Caco-2 (cell line): ENCODE measurements around the gene SUV39H1. TPM values are rescaled to one million over a fixed set of nuclear protein-coding genes. Genes with fewer than 3 reads are reported as not detected.
A peak's percentile ranks its signal among the peaks of the same experiment; 100 is the strongest.

Experiments
- BruUV-seq: library from RNA; stranded (reverse); fragments of 400-500 nt; replicated peaks from 2 replicates; lab custom pipeline; 2021; lab: Mats Ljungman, UMichigan
- CTCF ChIA-PET: fragments of 300-600 bp; sonication (Branson Sonifier 250); formaldehyde crosslinking; loops from one replicate; lab custom pipeline; 2022; ENCODE audit warnings: antibody characterized with exemption; lab: Charles Lee
- POLR2A ChIA-PET: fragments of 300-600 bp; sonication (Branson Sonifier 250); formaldehyde crosslinking; loops from one replicate; lab custom pipeline; 2022; ENCODE audit warnings: antibody characterized with exemption; lab: Charles Lee
- DNase-seq, 2 experiments: peaks; one replicate each; pipeline versions ENCODE4 v3.0.0 to v3.0.0-alpha.2; 2020 to 2022
- H3K27me3 ChIP-seq: replicated peaks from 2 replicates; pipeline ENCODE4 v1.6.0; 2011; ENCODE audit warnings: low read length; ENCODE audit not compliant: control insufficient read depth, insufficient read depth
- H3K36me3 ChIP-seq: 2 replicates; pipeline ENCODE4 v1.5.1; 2011; ENCODE audit warnings: low read length; ENCODE audit not compliant: control insufficient read depth, insufficient read depth
- H3K4me1 ChIP-seq: fragments of 250-450 bp; sonication (Bioruptor Pico); 2 replicates; pipeline ENCODE4 v1.5.1; 2020; ENCODE audit warnings: mild to moderate bottlenecking
- H3K4me3 ChIP-seq: 2 replicates; pipeline ENCODE4 v1.5.1; 2011; ENCODE audit warnings: low read depth, mild to moderate bottlenecking, control low read depth, low read length
- H3K9me3 ChIP-seq: fragments of 250-450 bp; sonication (Bioruptor Pico); 2 replicates; pipeline ENCODE4 v1.5.1; 2020; ENCODE audit warnings: mild to moderate bottlenecking, moderate library complexity
- H3K27ac Mint-ChIP-seq: one replicate; pipeline ENCODE4 v1.8.0; 2022; ENCODE audit warnings: mixed read lengths; ENCODE audit not compliant: unreplicated experiment
- H3K27me3 Mint-ChIP-seq: one replicate; pipeline ENCODE4 v1.8.0; 2022; ENCODE audit warnings: mixed read lengths; ENCODE audit not compliant: insufficient read depth, unreplicated experiment
- H3K36me3 Mint-ChIP-seq: one replicate; pipeline ENCODE4 v1.8.0; 2022; ENCODE audit warnings: mild to moderate bottlenecking, mixed read lengths; ENCODE audit not compliant: insufficient read depth, unreplicated experiment
- H3K4me1 Mint-ChIP-seq: one replicate; pipeline ENCODE4 v1.8.0; 2022; ENCODE audit warnings: low read depth, mixed read lengths; ENCODE audit not compliant: unreplicated experiment
- H3K4me3 Mint-ChIP-seq: one replicate; pipeline ENCODE4 v1.8.0; 2022; ENCODE audit warnings: mild to moderate bottlenecking, moderate library complexity, mixed read lengths; ENCODE audit not compliant: unreplicated experiment
- H3K9me3 Mint-ChIP-seq: one replicate; pipeline ENCODE4 v1.8.0; 2022; ENCODE audit warnings: mixed read lengths; ENCODE audit not compliant: unreplicated experiment
- CTCF ChIP-seq, 2 experiments: fragments of 200-600 bp in 1 of 2; IDR thresholded peaks; 1 replicate in 1 of 2; 2 replicates in 1 of 2; pipeline versions ENCODE4 v1.5.1 to v1.8.0; 2011 to 2022; ENCODE audit warnings: antibody characterized with exemption in 1 of 2, control low read depth in 1 of 2, inconsistent platforms in 1 of 2, low read depth in 1 of 2, low read length in 1 of 2, mild to moderate bottlenecking in 1 of 2, moderate library complexity in 1 of 2; ENCODE audit not compliant: insufficient read depth in 1 of 2, severe bottlenecking in 1 of 2, unreplicated experiment in 1 of 2
- intact Hi-C: fragments of 100-400 bp; cut with micrococcal nuclease; formaldehyde crosslinking; loops from one replicate; pipeline ENCODE4 v1.10.0; 2022; ENCODE audit not compliant: unreplicated experiment
- total RNA-seq: library from RNA; stranded (reverse); gene quantifications from 2 replicates; pipeline ENCODE4 v1.2.3, GENCODE V29; 2022

SUV39H1 gene
- total RNA-seq, 1 experiment from 2014 or later = 15.8 TPM

GRCh38 chrX:48753708-48754228 lies 57.2 kb downstream of the SUV39H1 start:
- peak overlapping the region; percentile 43 for H3K27ac Mint-ChIP-seq
- ChIA-PET CTCF (no interaction called here), POLR2A (no interaction called here)
- no peak overlapping the region for H3K4me3 Mint-ChIP-seq
- TF ChIP-seq CTCF (IDR thresholded peaks at IDR 0.05; ENCODE audit: insufficient read depth in 1 of 2, low read depth in 1 of 2, low read length in 1 of 2, severe bottlenecking in 1 of 2, unreplicated experiment in 1 of 2) = no peak
- no peak overlapping the region for H3K4me3 ChIP-seq
- peaks cover 14% of the 10 kb centered on the region for H3K4me1 Mint-ChIP-seq
- H3K4me1 ChIP-seq = peaks cover 22% of the 10 kb centered on the region
- H3K27me3 ChIP-seq = no peaks in the 10 kb centered on the region
- H3K9me3 ChIP-seq = no peaks in the 10 kb centered on the region
- no TSS peak for BruUV-seq
- H3K36me3 Mint-ChIP-seq = no peaks in the 10 kb centered on the region
- no peaks in the 10 kb centered on the region for H3K9me3 Mint-ChIP-seq
- H3K27me3 Mint-ChIP-seq = no peaks in the 10 kb centered on the region
- no peaks in the 10 kb centered on the region for H3K36me3 ChIP-seq
- peak; percentile 23 to 53 for DNase-seq
- intact Hi-C loops = loop anchor here (2.0 kb wide), 1 partner anchor 17 kb away; no protein-coding TSS in a partner anchor

- Mint-ChIP-seq H3K9me3 (no peaks in the 10 kb centered on the region), H3K27ac (peak overlapping the region; percentile 43), H3K4me3 (no peak overlapping the region), H3K27me3 (no peaks in the 10 kb centered on the region), H3K36me3 (no peaks in the 10 kb centered on the region), H3K4me1 (peaks cover 14% of the 10 kb centered on the region)
- DNase-seq = peak; percentile 71 to 86
- H3K9me3 ChIP-seq = no peaks in the 10 kb centered on the region
- no peaks in the 10 kb centered on the region for H3K36me3 ChIP-seq
- ChIA-PET CTCF (no interaction called here), POLR2A (no interaction called here)
- no peak overlapping the region for H3K4me3 ChIP-seq
- BruUV-seq = no TSS peak
- TF ChIP-seq CTCF (IDR thresholded peaks at IDR 0.05; ENCODE audit: insufficient read depth in 1 of 2, low read depth in 1 of 2, low read length in 1 of 2, severe bottlenecking in 1 of 2, unreplicated experiment in 1 of 2) = no peak
- intact Hi-C loops = loop anchor here (2.0 kb wide), 1 partner anchor 17 kb away; no protein-coding TSS in a partner anchor
- H3K27me3 ChIP-seq = no peaks in the 10 kb centered on the region
- H3K4me1 ChIP-seq = peaks cover 22% of the 10 kb centered on the region
Observed at GRCh38 chrX:48754238-48754637, 57.7 kb downstream of the SUV39H1 start.

Other genes with a start within 250 kb of the SUV39H1 start
- gene SLC38A5, start 226.5 kb upstream of the SUV39H1 start, total RNA-seq = 0.95 TPM in 1 of 2 replicates, not detected in the other
- 41.1 and 41.6 TPM in 2 replicates for gene FTSJ1, start 220.5 kb upstream of the SUV39H1 start, total RNA-seq
- 3.2 and 4.6 TPM in 2 replicates for gene PORCN, start 187.7 kb upstream of the SUV39H1 start, total RNA-seq
- 141 and 154 TPM in 2 replicates for gene EBP, start 174.9 kb upstream of the SUV39H1 start, total RNA-seq
- 9.3 and 11.1 TPM in 2 replicates for gene TBC1D25, start 157.0 kb upstream of the SUV39H1 start, total RNA-seq
- gene RBM3, start 122.2 kb upstream of the SUV39H1 start, total RNA-seq = 233 and 264 TPM in 2 replicates
- gene WDR13, start 99.2 kb upstream of the SUV39H1 start, total RNA-seq = 41.8 and 46.5 TPM in 2 replicates
- gene WAS, start 12.9 kb upstream of the SUV39H1 start, total RNA-seq = 0.39 and 0.43 TPM in 2 replicates
- gene GLOD5, start 65.0 kb downstream of the SUV39H1 start, total RNA-seq = not detected in 2 replicates
- gene GATA1, start 89.9 kb downstream of the SUV39H1 start, total RNA-seq = not detected in 2 replicates
- 99.6 and 110 TPM in 2 replicates for gene HDAC6, start 105.3 kb downstream of the SUV39H1 start, total RNA-seq
- gene ERAS, start 129.8 kb downstream of the SUV39H1 start, total RNA-seq = not detected in 2 replicates
- 19.5 and 24.1 TPM in 2 replicates for gene PCSK1N, start 138.9 kb downstream of the SUV39H1 start, total RNA-seq
- gene TIMM17B, start 201.0 kb downstream of the SUV39H1 start, total RNA-seq = 82.5 and 90.6 TPM in 2 replicates
- gene PQBP1, start 201.2 kb downstream of the SUV39H1 start, total RNA-seq = 111 and 114 TPM in 2 replicates
- 58.8 and 61.4 TPM in 2 replicates for gene SLC35A2, start 214.9 kb downstream of the SUV39H1 start, total RNA-seq
- 12.0 and 13.9 TPM in 2 replicates for gene PIM2, start 222.3 kb downstream of the SUV39H1 start, total RNA-seq